GM13976 (cell line): ENCODE data around the gene NEURL1B.
"Not testable (repeated sequence)": the region's sequence is repeated elsewhere in the genome, so short reads cannot be mapped to it uniquely, and the experiment has no call there.

ENCODE experiments used
- DNase-seq: peaks from one replicate; pipeline ENCODE4 v3.0.0; 2012; ENCODE audit warnings: low spot score
- in situ Hi-C: fragments of 300-500 bp; cut with MboI; formaldehyde crosslinking; loops from one replicate; pipeline ENCODE4 v1.12.0; 2022; ENCODE audit warnings: low sequenced_read_pairs, mixed read lengths, inconsistent platforms; ENCODE audit not compliant: unreplicated experiment
- TF ChIP-seq, protein P1 (sequence below): IDR thresholded peaks from 2 replicates; pipeline ENCODE4 v1.5.1; 2012; ENCODE audit warnings: borderline replicate concordance, mild to moderate bottlenecking; ENCODE audit not compliant: insufficient read depth; ENCODE audit errors: extremely low read depth, missing control alignments, control extremely low read depth

Gene NEURL1B

DNA sequence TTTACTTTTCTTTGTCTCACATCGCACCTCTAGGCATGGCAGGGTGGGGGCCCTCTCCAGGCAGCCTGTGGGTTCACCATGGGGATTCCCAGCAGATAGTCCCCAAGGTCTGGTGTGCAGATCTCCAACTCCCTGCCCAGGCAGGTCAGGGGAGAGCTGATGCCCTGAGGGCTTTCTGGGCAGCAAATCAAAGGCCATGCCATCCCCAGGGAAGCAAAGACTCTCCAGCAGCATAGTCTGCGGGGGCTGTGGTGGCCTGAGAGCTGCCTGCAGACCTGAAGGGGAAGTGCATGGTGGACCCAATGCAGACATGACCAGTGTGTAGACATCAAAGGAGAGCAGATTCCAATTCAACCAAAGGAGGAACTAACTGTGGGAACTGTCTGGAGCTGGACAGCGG lies 7.7 kb downstream of the NEURL1B start:
- no peak for DNase-seq
- in situ Hi-C loops = no loop called here
- TF ChIP-seq, protein P1, sequence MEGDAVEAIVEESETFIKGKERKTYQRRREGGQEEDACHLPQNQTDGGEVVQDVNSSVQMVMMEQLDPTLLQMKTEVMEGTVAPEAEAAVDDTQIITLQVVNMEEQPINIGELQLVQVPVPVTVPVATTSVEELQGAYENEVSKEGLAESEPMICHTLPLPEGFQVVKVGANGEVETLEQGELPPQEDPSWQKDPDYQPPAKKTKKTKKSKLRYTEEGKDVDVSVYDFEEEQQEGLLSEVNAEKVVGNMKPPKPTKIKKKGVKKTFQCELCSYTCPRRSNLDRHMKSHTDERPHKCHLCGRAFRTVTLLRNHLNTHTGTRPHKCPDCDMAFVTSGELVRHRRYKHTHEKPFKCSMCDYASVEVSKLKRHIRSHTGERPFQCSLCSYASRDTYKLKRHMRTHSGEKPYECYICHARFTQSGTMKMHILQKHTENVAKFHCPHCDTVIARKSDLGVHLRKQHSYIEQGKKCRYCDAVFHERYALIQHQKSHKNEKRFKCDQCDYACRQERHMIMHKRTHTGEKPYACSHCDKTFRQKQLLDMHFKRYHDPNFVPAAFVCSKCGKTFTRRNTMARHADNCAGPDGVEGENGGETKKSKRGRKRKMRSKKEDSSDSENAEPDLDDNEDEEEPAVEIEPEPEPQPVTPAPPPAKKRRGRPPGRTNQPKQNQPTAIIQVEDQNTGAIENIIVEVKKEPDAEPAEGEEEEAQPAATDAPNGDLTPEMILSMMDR = no peak

DNA sequence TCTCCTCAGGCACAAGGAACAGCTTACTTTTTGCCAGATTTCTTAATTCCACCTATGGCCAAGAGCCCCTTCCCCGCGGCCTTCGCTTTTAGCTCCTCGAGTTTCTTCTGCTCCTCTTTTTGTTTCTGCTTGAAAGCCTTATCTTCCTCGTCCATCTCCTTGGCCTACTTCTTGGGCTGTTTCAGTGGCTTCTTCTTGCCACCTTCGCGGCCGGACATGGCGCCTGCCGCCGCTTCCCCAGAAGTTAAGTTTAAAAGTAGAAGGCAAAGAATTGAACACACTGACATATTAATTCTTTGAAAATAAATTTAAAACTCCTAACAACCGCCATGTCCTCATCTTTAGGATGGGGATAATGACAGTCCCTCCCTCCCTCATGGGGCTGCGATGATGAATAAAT lies 15.4 kb downstream of the NEURL1B start:
- DNase-seq, in situ Hi-C loops: not testable (repeated sequence)

DNA sequence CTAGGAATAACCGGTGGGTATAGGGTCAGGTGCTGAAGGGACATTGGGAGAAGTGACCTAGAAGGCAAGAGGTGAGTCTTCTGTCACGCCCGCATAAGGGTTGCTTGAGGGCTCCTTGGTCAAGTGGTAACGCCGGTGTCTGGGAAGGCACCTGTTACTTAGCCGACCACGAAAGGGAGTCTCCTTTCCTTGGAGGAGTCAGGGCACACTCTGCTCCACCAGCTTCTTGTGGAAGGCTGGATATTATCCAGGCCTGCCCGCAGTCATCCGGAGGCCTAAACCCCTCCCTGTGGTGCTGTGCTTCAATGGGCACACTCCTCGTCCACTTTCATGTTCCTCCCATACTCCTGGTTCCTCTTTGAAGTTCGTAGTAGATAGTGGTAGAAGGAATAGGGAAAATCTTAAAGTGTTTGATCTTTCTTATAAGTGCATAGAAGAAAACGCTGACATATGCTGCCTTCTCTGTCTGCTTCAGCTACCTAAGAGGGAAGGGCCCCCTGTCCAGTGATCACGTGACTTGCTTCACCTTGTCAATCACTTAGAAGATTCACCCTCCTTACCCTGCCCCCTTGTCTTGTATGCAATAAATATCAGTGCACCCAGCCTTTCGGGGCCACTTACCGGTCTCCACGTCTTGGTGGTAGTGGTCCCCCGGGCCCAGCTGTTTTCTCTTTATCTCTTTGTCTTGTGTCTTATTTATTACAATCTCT lies 16.6 kb downstream of the NEURL1B start:
- DNase-seq, in situ Hi-C loops: not testable (repeated sequence)

DNA sequence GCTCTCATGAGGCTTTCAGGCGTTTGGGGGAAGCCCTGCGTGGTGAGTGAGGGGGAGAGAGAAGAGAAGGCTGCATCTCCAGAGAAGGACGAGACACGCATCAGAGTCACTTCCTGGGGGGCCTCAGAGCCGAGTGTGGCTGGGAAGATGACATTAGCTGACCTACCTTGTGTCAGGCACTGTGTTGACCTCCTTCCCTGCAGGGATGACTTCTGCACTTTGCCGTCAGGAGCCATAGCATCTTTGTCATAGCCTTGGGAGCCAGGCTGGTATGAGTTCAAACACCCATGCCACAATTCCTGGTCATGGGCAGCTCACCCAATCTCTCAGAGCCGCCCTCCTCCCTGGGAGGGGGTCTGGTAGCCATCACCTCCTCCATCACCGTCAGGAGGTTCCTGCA lies 17.3 kb downstream of the NEURL1B start:
- DNase-seq = no peak
- in situ Hi-C loops = no loop called here
- TF ChIP-seq, protein P1 = no peak

DNA sequence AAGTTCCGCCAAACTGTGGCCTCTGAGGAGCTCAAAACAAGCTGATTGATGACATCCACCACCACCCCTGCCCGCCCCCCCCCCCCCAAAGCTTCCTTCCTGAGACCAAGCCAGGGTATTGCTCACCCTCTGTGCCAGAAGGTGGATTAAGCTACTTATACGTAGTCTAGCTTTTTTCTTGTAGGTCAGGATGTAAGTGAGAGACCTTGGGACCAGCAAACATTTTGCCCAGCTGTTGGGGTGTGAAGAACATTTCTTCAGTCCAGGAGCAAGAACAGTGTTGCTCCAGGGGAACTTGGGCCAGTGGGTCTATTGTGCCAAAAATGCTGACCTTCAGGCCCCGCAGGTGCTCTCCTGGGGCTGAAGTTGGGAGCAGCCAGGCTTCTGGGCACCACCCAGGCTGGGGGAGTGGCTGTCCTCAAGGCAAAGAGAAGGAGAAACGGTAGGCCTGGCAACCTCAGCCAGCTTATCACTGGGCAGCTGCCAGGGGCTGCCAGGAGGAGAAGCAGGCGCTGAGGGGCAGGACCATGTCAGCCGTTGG lies 18.0 kb downstream of the NEURL1B start:
- in situ Hi-C loops = no loop called here
- DNase-seq = no peak
- TF ChIP-seq, protein P1 = no peak

DNA sequence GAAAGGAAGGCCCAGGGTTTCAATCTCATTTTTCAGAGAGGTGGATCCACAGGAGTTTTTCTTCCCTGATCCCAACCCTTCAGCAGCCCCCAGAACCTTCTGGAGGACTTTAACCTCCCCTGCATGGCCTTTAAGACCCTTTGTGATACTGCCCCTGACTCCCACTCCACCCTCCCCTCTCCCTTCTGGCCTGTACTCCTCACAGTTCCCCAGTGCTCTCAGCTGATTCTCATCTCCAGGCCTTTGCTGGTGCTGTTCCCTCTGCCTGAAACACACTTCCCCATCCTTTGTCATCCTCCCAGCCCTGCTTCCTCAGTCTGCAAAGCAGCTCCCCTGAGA lies 18.5 kb downstream of the NEURL1B start:
- no peak for DNase-seq
- in situ Hi-C loops = no loop called here
- TF ChIP-seq, protein P1 = no peak

DNA sequence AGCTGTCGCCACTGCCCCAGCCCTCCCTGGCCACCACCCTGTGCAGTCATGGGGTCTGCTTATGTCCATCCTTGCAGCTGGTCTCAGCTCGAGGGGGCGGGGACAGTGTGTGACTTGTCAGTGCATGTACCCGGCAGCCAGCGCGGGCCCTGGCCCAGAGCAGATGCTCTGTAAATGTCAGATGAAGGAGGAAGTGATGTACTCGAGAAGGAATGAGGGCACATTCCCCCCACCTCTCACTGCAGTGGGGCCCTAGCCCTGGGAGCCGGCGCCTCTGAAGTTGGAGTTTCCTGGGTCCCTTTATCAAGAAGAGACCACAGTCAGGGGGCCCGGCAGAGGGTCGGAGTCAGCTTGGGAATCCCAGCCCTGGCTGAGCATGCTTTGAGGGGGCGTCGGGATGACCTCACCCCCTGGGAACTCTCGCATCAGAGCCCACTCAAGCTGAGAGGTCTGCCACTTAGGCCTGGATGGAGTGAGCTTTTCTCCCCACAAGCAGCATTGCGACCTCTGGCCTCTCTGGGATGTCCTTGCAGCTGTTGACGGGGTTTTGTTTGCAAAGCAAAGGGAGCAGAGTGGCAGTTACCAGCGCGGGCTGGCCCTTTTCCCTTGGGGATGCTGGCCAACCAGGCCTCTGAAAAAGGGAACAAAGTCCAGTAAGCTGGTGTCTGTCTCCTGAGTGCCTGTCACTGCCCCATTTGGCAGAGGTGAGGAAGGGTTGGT lies 19.0 kb downstream of the NEURL1B start:
- in situ Hi-C loops = no loop called here
- TF ChIP-seq, protein P1 = no peak
- no peak for DNase-seq
